Adrenal gland (tissue), 12 donors: Measurements from ENCODE around the gene MGAT4A. TPM values are rescaled to one million over a fixed set of nuclear protein-coding genes. Genes with fewer than 3 reads are reported as not detected.

Experiments used
- DNase-seq, 7 donors: peaks; one replicate each; pipeline ENCODE4 v3.0.0-alpha.2; 2019 to 2020
- H3K27ac ChIP-seq, 5 donors: fragments of 200-600 bp; sonication (generic) in 4 of 5; 1 replicate in 3 of 5; 2 replicates in 2 of 5; pipeline versions ENCODE4 v1.5.1 to v1.8.0; 2016 to 2020; ENCODE audit warnings: mild to moderate bottlenecking in 1 of 5
- H3K27me3 ChIP-seq: fragments of 200-600 bp; 2 replicates; pipeline ENCODE4 v1.8.0; 2021
- H3K36me3 ChIP-seq, 2 donors: fragments of 200-600 bp; replicated peaks in 1 of 2; 1 replicate in 1 of 2; 2 replicates in 1 of 2; pipeline versions ENCODE4 v1.5.1 to v1.8.0; 2018 to 2022
- H3K4me1 ChIP-seq, 2 donors: fragments of 200-600 bp; replicated peaks in 1 of 2; 1 replicate in 1 of 2; 2 replicates in 1 of 2; pipeline versions ENCODE4 v1.5.1 to v1.8.0; 2018 to 2021
- H3K4me3 ChIP-seq, 4 donors: fragments of 200-600 bp; sonication (generic) in 3 of 4; one replicate each; pipeline ENCODE4 v1.5.1; 2016 to 2018
- H3K9me3 ChIP-seq, 3 donors: fragments of 200-600 bp; sonication (generic) in 1 of 3; replicated peaks in 1 of 3; 1 replicate in 2 of 3; 2 replicates in 1 of 3; pipeline versions ENCODE4 v1.5.1 to v1.8.0; 2016 to 2021
- CTCF ChIP-seq, 6 experiments: fragments of 450-650 bp in 4 of 6; fragments of 200-600 bp in 2 of 6; sonication (generic) in 1 of 6; IDR thresholded peaks; 1 replicate in 5 of 6; 2 replicates in 1 of 6; pipeline versions ENCODE4 v1.5.1 to v1.8.0; 2016 to 2021; ENCODE audit warnings: antibody characterized with exemption in 6 of 6, mild to moderate bottlenecking in 2 of 6, moderate library complexity in 1 of 6
- POLR2A ChIP-seq, 2 donors: fragments of 450-650 bp; IDR thresholded peaks; one replicate each; pipeline ENCODE4 v1.6.1; 2017; ENCODE audit warnings: antibody characterized with exemption in 2 of 2, mild to moderate bottlenecking in 2 of 2, moderate library complexity in 1 of 2
- WGBS, 4 donors: extraction: QIAGEN DNeasy Blood & Tissue Kit in 2 of 4; methylation state at CpG; one replicate each; pipeline versions ENCODE4 v1.1.5 to v1.1.7; 2013 to 2017; 5-methylcytosine and 5-hydroxymethylcytosine counted together
- intact Hi-C, 2 donors: fragments of 100-400 bp; cut with DNase I; formaldehyde crosslinking; loops; one replicate each; pipeline versions ENCODE4 v1.14.1 to v1.15.0; 2022 to 2023
- polyA plus RNA-seq, 3 donors: library from polyadenylated mRNA; stranded (reverse); fragments of 200-250 nt in 2 of 3; fragments of 350-450 nt in 1 of 3; fragmentation: Illumina TruSeq in 1 of 3; extraction: RNeasy Lipid Tissue Mini Kit (QIAGEN cat#74804) in 1 of 3; gene quantifications; one replicate each; pipeline ENCODE4 v1.2.3, GENCODE V29; 2013 to 2014
- total RNA-seq, 9 donors: library from RNA; depleted of rRNA in 4 of 9; stranded (reverse); fragments of >200 nt in 4 of 9; fragments of 120-200 nt in 1 of 9; fragmentation: NEBNext Ultra II Directional in 1 of 9; extraction: Animal tissue kit (Norgen Biotek cat#: 25700) in 1 of 9; gene quantifications; one replicate each; pipeline versions ENCODE4 v1.1.0 to v1.2.4, GENCODE V29; 2013 to 2023
- donor health status: healthy with polysubstance abuse.
- donor health status: Bipolar disorder and iron deficiency.
- donor health status: DM: yes; HTN: yes; CAD: no.
- donor health status: DM: no; HTN: no; CAD: no.
- donor health status: DM: no; HTN: no; CAD: no.
- donor health status: DM: yes; HTN: yes; CAD: no.

MGAT4A gene
- total and polyA plus RNA-seq, 12 donors, result 5.2 to 34.4 (median 18.7) TPM

GRCh38 chr2:98708396-98709186, 22.3 kb downstream of the MGAT4A start:
- peaks cover 0 to 13% of the 10 kb centered on the region in 2 donors for H3K4me1 ChIP-seq
- H3K36me3 ChIP-seq, result no peaks in the 10 kb centered on the region
- TF ChIP-seq CTCF (IDR thresholded peaks at IDR 0.05) (no peak), POLR2A (IDR thresholded peaks at IDR 0.05) (no peak)
- intact Hi-C loops, result no loop called here
- H3K27ac ChIP-seq, result no peak overlapping the region
- no peak overlapping the region for H3K4me3 ChIP-seq
- DNase-seq, result no peak
- H3K27me3 ChIP-seq, result no peaks in the 10 kb centered on the region
- no peaks in the 10 kb centered on the region for H3K9me3 ChIP-seq
- WGBS, 4 donors, result 76 to 83% (median 78%) methylated on average over 6 of the region's 6 CpGs

GRCh38 chr2:98706591-98706990, 24.3 kb downstream of the MGAT4A start:
- WGBS, 4 donors, result 90 to 95% (median 93%) methylated on average over 2 of the region's 2 CpGs
- Histone ChIP-seq H3K27ac (no peak overlapping the region), H3K36me3 (no peaks in the 10 kb centered on the region), H3K27me3 (no peaks in the 10 kb centered on the region), H3K4me1 (peaks cover 7 to 27% of the 10 kb centered on the region in 2 donors), H3K4me3 (no peak overlapping the region), H3K9me3 (no peaks in the 10 kb centered on the region)
- no peak for DNase-seq
- intact Hi-C loops, result no loop called here
- TF ChIP-seq CTCF (IDR thresholded peaks at IDR 0.05) (no peak), POLR2A (IDR thresholded peaks at IDR 0.05) (no peak)

DNA sequence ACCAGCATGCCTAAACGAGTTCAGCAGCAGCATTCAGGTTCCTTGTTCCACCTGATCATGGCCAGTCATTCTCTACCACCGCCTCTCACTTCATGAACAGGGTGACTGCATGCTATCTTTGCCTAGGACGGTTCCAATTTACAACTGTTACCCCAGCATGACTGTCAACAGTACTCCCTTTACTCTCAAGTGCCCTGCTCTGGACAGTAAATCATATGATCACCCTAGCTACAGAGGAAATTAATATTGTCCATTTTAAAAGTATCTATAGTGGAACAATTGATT, 25.7 kb downstream of the MGAT4A start:
- no peak overlapping the region for H3K4me3 ChIP-seq
- TF ChIP-seq CTCF (IDR thresholded peaks at IDR 0.05) (no peak), POLR2A (IDR thresholded peaks at IDR 0.05) (no peak)
- H3K27ac ChIP-seq, result no peak overlapping the region
- no peaks in the 10 kb centered on the region for H3K9me3 ChIP-seq
- H3K4me1 ChIP-seq, result peaks cover 7 to 35% of the 10 kb centered on the region in 2 donors
- H3K36me3 ChIP-seq, result no peaks in the 10 kb centered on the region
- WGBS, 4 donors, result 81 to 93% (median 88%) methylated on average over 3 of the region's 3 CpGs
- no peaks in the 10 kb centered on the region for H3K27me3 ChIP-seq
- intact Hi-C loops, result no loop called here
- no peak for DNase-seq

GRCh38 chr2:98704499-98705332, 26.2 kb downstream of the MGAT4A start:
- WGBS, 4 donors, result 81 to 94% (median 89%) methylated on average over 8 to 9 of the region's 9 CpGs
- H3K36me3 ChIP-seq, result no peaks in the 10 kb centered on the region
- H3K27me3 ChIP-seq, result no peaks in the 10 kb centered on the region
- H3K27ac ChIP-seq, result no peak overlapping the region
- TF ChIP-seq POLR2A (IDR thresholded peaks at IDR 0.05), result no peak
- no peak for TF ChIP-seq CTCF (IDR thresholded peaks at IDR 0.05)
- no peak for DNase-seq
- H3K4me3 ChIP-seq, result no peak overlapping the region
- intact Hi-C loops, result no loop called here
- H3K4me1 ChIP-seq, result peaks cover 7 to 34% of the 10 kb centered on the region in 2 donors
- no peaks in the 10 kb centered on the region for H3K9me3 ChIP-seq
